ENCODE measurements around the gene RPL22. TPM values are rescaled to one million over a fixed set of nuclear protein-coding genes. Genes with fewer than 3 reads are reported as not detected.

The RPL22 gene
- total and polyA plus RNA-seq, 2 of the 8 experiments (the other 6 are each of a cell fraction or from before 2014, with no cell fraction given) = 133 to 521 TPM

DNA sequence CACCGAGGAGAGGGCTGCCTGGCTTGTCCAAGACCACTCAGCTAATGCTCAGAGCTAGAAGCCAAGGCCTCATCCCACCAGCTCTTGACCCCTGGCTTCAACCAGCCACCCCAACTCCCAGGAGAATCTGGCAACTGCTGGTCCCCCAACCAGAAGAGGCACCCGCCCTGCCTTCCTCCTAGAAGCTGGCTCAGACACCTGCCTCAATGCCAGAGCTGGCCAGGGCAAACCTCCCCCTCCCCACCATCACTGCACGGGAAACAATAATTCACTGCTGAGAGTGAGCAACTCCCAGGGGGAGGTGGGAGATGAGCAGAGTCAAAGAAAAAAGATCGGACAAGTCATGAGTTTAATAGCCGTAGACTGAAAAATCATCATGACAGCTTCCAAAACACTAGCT is 22.6 kb downstream of the RPL22 start (continued):
- TF ChIP-seq TCF12 (IDR thresholded peaks at IDR 0.05; ENCODE audit: low read depth, low read length) (no peak), POU5F1 (IDR thresholded peaks at IDR 0.05; ENCODE audit: low read depth, low read length) (no peak)
- TF ChIP-seq, protein P1, sequence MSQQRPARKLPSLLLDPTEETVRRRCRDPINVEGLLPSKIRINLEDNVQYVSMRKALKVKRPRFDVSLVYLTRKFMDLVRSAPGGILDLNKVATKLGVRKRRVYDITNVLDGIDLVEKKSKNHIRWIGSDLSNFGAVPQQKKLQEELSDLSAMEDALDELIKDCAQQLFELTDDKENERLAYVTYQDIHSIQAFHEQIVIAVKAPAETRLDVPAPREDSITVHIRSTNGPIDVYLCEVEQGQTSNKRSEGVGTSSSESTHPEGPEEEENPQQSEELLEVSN (IDR thresholded peaks at IDR 0.05) = no peak
